ENCODE measurements around the gene LMF1. TPM values are rescaled to one million over a fixed set of nuclear protein-coding genes. Genes with fewer than 3 reads are reported as not detected.
A peak's percentile ranks its signal among the peaks of the same experiment; 100 is the strongest.

Gene LMF1
- total and polyA plus RNA-seq, 2 donors from 2014 or later = 15.4 to 28.6 TPM

- H3K9me3 ChIP-seq (ENCODE audit: control insufficient read depth in 2 of 3, insufficient read depth in 1 of 3, low read length in 3 of 3) = peaks cover 0 to 4% (median 0%) of the 10 kb centered on the region in 3 donors
- intact Hi-C loops (cut with DNase I) = no loop called here
- no peak overlapping the region for H3K4me3 ChIP-seq (ENCODE audit: low read length in 3 of 3)
- H3K27ac ChIP-seq (ENCODE audit: low read depth in 2 of 2, low read length in 2 of 2) = no peak overlapping the region
- no peaks in the 10 kb centered on the region for H3K27me3 ChIP-seq (ENCODE audit: control insufficient read depth, insufficient read depth, low read length)
- no peak for TF ChIP-seq CTCF (IDR thresholded peaks at IDR 0.05; ENCODE audit: borderline replicate concordance, extremely low read depth, insufficient read depth)
- DNase-seq = peak in 1 of 5 donors; percentile 59
- H3K36me3 ChIP-seq (ENCODE audit: control insufficient read depth in 2 of 3, insufficient read depth in 3 of 3, low read length in 3 of 3) = no peaks in the 10 kb centered on the region
- no peaks in the 10 kb centered on the region for H3K4me1 ChIP-seq (ENCODE audit: control insufficient read depth in 2 of 3, insufficient read depth in 2 of 3, low read depth in 1 of 3, low read length in 3 of 3)
- no peak overlapping the region for H3K9ac ChIP-seq (ENCODE audit: low read length in 3 of 3)
- FAIRE-seq = no peak
These were observed 122.1 kb downstream of the LMF1 start for GRCh38 chr16:848510-849253.

- Histone ChIP-seq H3K9ac (ENCODE audit: low read length in 3 of 3) (no peak overlapping the region), H3K27ac (ENCODE audit: low read depth in 2 of 2, low read length in 2 of 2) (no peak overlapping the region), H3K36me3 (ENCODE audit: control insufficient read depth in 2 of 3, insufficient read depth in 3 of 3, low read length in 3 of 3) (no peaks in the 10 kb centered on the region), H3K27me3 (ENCODE audit: control insufficient read depth, insufficient read depth, low read length) (no peaks in the 10 kb centered on the region), H3K9me3 (ENCODE audit: control insufficient read depth in 2 of 3, insufficient read depth in 1 of 3, low read length in 3 of 3) (peaks cover 0 to 4% (median 0%) of the 10 kb centered on the region in 3 donors), H3K4me1 (ENCODE audit: control insufficient read depth in 2 of 3, insufficient read depth in 2 of 3, low read depth in 1 of 3, low read length in 3 of 3) (no peaks in the 10 kb centered on the region), H3K4me3 (ENCODE audit: low read length in 3 of 3) (no peak overlapping the region)
- intact Hi-C loops (cut with DNase I) = no loop called here
- DNase-seq = peak in 1 of 5 donors; percentile 48
- TF ChIP-seq CTCF (IDR thresholded peaks at IDR 0.05; ENCODE audit: borderline replicate concordance, extremely low read depth, insufficient read depth) = no peak
- no peak for FAIRE-seq
These were observed 122.9 kb downstream of the LMF1 start for GRCh38 chr16:847681-848445.

- Histone ChIP-seq H3K27ac (ENCODE audit: low read depth in 2 of 2, low read length in 2 of 2) (no peak overlapping the region), H3K9ac (ENCODE audit: low read length in 3 of 3) (no peak overlapping the region), H3K36me3 (ENCODE audit: control insufficient read depth in 2 of 3, insufficient read depth in 3 of 3, low read length in 3 of 3) (no peaks in the 10 kb centered on the region), H3K9me3 (ENCODE audit: control insufficient read depth in 2 of 3, insufficient read depth in 1 of 3, low read length in 3 of 3) (peaks cover 0 to 4% (median 0%) of the 10 kb centered on the region in 3 donors), H3K4me1 (ENCODE audit: control insufficient read depth in 2 of 3, insufficient read depth in 2 of 3, low read depth in 1 of 3, low read length in 3 of 3) (no peaks in the 10 kb centered on the region), H3K27me3 (ENCODE audit: control insufficient read depth, insufficient read depth, low read length) (no peaks in the 10 kb centered on the region), H3K4me3 (ENCODE audit: low read length in 3 of 3) (no peak overlapping the region)
- peak in 1 of 5 donors; percentile 10 for DNase-seq
- TF ChIP-seq CTCF (IDR thresholded peaks at IDR 0.05; ENCODE audit: borderline replicate concordance, extremely low read depth, insufficient read depth) = no peak
- intact Hi-C loops (cut with DNase I) = no loop called here
- FAIRE-seq = no peak
These were observed 123.6 kb downstream of the LMF1 start for GRCh38 chr16:847151-847550.

Measured in kidney (tissue), 14 donors.